H1 (cell line): ENCODE measurements around the gene NSD2. TPM values are rescaled to one million over a fixed set of nuclear protein-coding genes. Genes with fewer than 3 reads are reported as not detected.

ENCODE experiments used
- RFX5 ChIP-seq: IDR thresholded peaks from 2 replicates; pipeline ENCODE4 v1.6.1; 2011; ENCODE audit warnings: low read depth, low read length, improper control_type of control experiment, borderline replicate concordance
- SRF ChIP-seq: IDR thresholded peaks from 2 replicates; pipeline ENCODE4 v1.6.1; 2011; ENCODE audit warnings: mild to moderate bottlenecking, low read depth, low read length, moderate library complexity
- polyA plus RNA-seq, 7 experiments: library from polyadenylated mRNA; depleted of rRNA in 3 of 7; stranded (reverse) in 5 of 7; unstranded in 2 of 7; fragments of >200 nt in 5 of 7; fragments of 200-250 nt in 2 of 7; gene quantifications; 1 replicate in 5 of 7; 2 replicates in 1 of 7; 4 replicates in 1 of 7; pipeline versions ENCODE4 v1.2.1 to v1.2.3, GENCODE V29; 2011 to 2013; ENCODE audit warnings: missing spikeins in 2 of 7, mixed read lengths in 2 of 7
- total RNA-seq: library from RNA; stranded (reverse); fragmentation: NEBNext Ultra II Directional; extraction: Animal tissue kit (Norgen Biotek cat#: 25700); gene quantifications from 2 replicates; pipeline ENCODE4 v1.2.1, GENCODE V29; 2021

The NSD2 gene
- total and polyA plus RNA-seq, 2 of the 8 experiments (the other 6 are each of a cell fraction or from before 2014, with no cell fraction given) = 26.7 to 129 TPM

DNA sequence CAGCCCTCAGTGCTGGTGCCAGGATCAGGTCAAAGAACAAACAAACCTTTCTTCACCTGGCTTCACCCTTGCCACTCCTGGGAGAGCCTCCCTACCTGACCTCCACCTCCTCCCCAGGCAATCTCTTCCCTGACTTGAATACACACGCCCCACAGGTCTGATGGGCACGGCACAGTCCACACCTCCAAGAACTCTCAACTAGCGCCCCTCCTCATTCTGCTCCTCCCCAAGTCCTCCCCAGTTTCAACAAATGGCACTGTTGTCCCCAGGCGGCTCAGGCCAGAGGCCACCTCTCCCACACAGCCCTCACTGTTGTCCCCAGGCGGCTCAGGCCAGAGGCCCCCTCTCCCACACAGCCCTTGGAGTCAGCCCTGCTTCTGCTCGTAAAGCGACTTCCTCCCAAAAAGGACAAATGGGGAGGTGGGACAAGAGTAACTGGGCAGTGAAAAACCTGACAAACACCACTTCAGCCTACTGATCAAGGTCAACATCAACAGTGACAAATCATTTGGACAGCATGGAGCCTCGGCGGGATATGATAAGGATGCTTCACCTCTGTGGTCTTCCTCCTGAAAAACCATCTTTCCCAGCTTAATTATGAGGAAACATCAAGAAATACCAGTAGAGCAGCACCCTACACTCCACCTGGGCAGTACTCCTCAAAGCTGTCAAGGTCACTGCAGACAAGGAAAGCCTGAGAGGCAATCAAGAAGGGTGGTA is 18.1 kb upstream of the NSD2 start (continued):
- no peak for TF ChIP-seq SRF
- no peak for TF ChIP-seq RFX5
- TF ChIP-seq, all 59 proteins: peak for 0
